NCI-H524 treated with DMSO at 0.1 percent for 48 hours (cell line): Measurements from ENCODE around the gene PRUNE1.

Experiments
- DNase-seq: peaks from one replicate; lab custom pipeline; 2025; lab: John Stamatoyannopoulos, UW

PRUNE1 gene

DNA sequence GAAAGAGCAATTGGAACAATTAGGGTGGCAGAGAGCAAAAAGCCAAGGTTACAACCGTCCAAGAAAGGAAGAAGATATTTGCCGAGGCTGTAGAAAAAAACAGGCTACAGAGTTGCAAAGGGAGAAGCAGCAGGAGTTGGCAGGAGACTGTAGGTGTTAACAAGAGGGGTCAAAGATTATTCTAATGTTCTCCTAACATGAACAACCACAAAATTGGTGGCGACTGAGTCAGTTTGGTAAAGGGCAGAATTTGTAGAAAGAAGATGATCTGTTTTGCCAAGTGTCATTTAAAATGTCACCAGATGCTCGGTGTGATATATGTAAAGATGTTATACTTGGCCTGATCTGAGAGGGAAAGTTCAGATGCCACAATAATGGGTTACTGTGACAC lies 401 bp upstream of the PRUNE1 start:
- no peak for DNase-seq

DNA sequence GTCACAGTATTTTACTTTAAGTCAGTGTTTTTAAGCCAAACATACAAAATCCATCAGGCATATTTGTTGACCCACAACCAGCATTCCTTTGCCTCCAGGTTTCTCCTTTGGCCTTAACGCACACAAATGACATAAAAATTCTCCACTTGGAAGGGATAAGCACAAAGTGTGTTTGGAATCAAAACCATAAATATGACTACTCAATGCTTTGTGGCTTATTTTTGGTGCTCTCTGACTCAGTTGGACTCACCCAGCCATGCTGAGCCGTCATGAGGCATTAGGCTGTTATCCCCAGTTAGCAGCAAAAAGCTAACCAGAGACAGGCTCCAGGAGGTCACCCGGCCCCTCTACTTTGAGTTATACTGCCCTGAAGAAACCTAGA lies 948 bp downstream of the PRUNE1 start:
- no peak for DNase-seq

DNA sequence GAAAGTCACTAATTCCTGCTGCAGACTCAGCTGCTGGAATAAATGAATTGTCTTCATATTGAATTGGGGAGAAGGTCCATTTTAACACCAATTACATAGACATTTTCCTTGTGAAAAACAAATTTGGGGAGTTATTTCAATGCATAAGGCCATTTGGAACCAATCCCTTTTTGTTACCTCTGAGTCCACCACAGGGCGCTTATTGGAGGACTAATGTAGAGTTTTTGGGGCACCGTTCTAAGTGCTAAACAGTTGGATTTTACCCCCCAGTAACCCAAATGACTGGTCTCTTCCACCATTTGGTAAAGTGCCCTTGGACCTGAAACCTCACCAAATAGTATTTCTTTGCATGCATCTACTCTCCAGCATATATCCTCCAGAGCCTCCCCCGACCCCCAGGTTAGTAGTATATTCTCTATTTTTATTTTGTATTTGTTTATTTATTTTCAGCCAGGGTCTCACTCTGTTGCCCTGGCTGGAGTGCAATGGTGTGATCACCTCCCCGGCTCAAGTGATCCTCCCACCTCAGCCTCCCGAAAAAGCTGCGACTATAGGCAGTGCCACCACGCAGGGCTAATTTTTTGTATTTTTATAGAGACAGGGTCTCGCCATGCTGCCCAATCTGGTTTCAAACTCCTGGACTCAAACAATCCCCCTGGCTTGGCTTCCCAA lies 1.6 kb downstream of the PRUNE1 start:
- DNase-seq, result no peak

DNA sequence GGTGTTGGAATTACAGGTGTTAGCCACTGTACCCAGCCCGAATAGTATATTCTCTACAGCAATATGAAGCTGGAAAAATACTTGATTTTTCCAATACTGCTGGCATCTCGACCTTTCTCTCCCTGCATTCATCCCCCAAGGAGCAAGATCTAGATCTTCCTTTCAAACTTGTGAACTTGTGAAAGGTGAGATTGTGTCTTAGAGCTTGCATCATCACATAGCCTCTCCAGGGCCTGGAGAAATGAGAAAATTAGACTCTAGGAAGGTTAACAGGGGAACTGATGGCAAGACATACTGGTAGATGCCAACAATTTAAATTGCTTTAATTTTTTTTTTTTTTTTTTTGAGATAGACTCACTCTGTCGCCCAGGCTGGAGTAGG lies 2.1 kb downstream of the PRUNE1 start:
- no peak for DNase-seq

DNA sequence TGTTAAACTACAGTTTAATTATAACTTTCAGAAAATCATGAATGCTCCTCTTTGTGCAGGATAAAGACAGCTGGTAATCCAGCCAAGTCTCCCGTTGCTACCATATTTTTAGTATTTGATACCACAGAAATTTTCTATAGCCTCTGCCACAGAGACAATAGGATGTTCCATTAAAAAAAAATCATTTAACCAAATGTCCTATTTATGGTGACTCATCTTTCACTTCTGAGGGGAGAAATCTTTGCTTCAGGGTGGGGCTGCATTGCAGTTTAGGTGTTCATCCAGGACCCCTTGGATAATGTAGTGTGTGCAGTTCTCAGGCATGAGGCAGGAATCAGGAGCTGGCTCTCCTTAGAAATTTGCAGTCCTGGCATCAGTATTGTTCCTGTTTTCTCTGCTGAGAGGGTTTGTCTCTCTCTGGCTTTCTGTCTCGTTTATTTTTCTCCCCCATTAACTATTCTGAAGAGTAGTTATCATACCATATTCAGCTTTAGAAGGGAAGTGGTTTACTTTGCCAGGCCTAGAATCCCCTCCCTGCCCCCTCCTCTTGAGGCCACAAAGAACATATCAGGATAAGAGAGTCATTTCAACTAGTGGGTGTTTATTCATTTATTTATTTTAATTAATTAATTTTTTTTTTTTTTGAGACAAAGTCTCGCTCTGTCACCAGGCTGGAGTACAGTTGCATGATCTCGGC lies 3.1 kb downstream of the PRUNE1 start:
- no peak for DNase-seq

DNA sequence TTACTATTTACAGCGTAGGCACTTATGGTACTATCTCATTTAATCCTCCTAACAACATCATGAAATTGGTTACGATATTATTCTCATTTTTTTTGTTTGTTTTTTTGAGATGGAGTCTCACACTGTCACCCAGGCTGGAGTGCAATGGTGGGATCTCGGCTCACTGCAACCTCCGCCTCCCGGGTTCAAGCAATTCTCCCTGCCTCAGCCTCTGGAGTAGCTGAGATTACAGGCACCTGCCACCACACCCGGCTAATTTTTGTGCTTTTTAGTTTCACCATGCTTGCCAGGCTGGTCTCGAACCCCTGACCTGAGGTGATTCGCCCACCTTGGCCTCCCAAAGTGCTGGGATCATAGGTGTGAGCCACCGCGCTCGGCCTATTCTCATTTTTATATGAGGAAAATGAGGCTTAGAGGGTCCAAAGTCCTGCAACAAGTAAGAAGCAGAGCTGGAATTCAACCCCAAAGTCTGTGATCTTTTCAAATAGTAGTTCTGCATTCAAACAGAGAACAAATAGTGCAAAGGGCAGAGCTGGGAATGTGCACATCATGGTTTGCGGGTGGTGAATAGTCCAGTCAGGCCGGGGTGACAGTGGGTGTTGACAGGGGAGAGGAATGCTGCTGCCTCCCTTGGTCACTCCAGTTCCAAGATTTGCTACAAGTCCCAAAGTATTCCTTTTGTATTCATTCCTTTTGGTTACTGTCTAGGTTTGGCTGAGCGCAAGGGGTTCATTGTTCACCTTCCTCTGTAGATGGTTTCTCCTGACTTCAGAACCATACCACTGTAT lies 4.6 kb downstream of the PRUNE1 start:
- DNase-seq, result no peak

DNA sequence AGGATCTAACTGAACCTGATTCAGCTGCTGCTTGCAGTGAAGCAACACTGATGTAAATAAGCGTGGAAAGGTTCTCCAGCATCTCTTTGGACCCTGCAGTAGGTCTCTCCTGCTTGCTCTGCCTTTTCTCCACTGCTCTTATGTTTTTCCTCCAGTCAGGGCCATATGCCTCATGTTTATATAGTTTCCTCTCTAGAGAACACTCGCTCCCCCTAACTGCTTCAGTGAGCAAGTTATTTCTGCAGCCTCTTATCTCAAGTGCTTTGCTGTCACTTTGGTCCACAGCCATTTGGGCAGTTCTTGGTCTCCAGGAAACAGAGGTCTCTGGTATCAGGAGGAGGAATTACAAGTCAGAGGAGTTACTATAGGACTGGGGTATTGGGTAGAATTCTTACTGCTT lies 5.3 kb downstream of the PRUNE1 start:
- peak; percentile 42 for DNase-seq

DNA sequence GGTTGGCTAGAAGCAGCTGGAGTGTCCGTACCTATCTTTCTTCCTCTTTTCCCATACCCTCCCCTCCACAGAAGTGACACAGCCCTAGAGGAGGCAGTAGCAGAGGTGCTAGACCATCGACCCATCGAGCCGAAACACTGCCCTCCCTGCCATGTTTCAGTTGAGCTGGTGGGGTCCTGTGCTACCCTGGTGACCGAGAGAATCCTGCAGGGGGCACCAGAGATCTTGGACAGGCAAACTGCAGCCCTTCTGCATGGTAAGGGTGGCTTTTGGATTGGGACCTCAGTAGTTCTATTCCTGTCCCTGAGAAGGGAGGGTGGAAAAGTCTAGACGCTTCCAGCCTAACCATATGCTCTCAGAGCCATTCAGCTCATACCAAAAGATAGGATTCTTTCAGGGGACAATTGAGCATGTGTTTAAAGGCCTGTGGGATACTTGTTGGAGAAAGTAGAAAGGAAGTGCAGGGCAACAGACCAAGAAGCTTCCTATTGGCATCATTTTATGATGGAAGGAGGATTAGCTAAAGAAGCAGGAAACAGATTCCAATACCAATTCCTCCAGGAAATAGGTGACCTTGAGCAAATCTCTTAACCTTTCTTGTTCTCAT lies 16.4 kb downstream of the PRUNE1 start:
- no peak for DNase-seq

DNA sequence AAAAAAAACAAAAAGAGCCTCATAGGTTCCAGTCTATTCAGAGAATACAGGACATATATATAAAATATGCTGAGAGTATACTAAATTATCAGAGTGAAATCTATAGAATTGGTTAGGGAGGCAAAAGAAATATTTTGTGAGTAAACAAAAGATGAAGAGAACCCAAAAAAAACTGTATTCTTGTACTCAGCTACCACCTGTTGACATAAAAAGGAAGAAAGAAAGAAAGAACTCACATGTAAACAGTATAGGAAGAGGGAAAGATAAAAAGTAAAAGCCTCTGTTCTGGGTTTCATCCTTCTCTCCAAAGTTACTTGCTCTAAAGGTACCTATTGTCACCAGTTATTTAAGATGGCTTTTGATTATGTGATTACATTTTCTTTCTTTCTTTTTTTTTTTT lies 18.2 kb downstream of the PRUNE1 start:
- DNase-seq, result no peak

DNA sequence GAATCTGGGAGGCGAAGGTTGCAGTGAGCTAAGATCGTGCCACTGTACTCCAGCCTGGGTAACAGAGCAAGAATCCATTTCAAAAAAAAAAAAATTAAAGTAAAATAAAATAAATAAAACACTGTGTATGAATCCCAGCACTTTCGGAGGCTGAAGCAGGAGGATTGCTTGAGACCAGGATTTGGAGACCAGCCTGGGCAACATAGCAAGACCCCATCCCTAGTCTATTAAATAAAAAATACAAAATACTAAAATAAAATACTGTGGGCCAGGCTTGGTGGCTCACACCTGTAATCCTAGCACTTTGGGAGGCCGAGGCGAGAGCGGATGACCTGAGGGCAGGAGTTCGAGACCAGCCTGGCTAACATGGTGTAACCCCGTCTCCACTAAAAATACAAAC lies 23.9 kb downstream of the PRUNE1 start:
- DNase-seq, result no peak

DNA sequence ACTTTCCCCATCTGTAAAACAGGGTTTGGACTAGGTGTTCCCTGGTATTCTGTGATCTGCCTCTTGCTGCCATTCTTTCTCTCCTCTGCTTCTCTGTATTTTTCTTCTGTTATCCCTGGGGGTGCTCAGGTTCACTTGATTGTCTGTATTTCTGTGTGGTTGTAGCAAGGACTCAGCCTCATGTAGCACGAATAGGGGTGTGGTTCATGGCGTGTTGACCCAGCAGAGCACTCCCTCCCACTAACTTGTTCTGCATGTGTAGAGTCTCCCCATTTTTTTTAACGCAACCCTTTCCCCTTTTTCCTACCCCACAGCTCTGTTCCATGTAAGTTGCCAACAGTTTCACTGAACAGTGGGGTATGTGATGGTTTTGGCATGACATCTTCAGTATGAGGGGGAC lies 26.9 kb downstream of the PRUNE1 start:
- no peak for DNase-seq

DNA sequence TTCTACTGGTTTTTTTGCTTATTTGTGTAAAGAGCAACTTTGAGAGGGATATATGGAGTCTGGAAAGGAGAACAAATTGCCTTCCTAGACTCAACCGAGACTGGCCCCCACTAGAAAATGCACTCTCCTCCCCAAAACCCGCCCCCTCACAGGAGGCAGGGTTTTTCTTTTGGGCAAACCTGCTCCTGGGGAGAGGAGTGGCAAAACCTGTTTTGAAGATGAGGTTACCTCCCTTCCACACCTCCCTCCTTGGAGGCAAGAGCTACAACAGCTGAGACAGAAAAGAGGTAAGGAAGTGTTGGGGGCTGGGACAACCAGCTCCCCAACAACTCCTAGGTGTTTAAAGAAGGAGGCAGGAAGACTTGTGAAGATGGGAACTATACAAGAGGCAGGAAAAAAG lies 28.1 kb downstream of the PRUNE1 start, which contains the start of gene BNIPL:
TSS of gene BNIPL (plus strand) at position 231 of the 400 bp plus-strand sequence. CDS start at position 371, 140 bp downstream.
- no peak for DNase-seq

DNA sequence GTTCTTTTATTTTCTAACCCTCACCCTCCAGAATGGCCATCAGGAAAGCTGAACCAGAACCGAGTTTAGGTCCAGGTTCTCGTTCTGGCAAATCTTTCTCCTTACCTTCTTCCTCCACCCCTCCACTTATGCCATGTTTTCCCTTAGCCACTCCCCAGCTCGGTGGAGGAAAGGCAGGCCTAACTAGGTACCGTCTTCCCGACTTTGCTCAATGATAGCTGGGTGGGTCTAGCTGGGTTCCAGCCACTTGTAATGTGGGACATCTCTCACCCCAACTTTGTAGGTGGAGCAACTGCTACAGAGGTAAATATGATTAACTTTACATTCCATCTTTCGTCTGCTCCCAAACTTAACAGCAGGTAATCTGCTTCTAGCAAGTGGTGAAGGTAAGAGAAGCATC lies 28.8 kb downstream of the PRUNE1 start:
- no peak for DNase-seq

DNA sequence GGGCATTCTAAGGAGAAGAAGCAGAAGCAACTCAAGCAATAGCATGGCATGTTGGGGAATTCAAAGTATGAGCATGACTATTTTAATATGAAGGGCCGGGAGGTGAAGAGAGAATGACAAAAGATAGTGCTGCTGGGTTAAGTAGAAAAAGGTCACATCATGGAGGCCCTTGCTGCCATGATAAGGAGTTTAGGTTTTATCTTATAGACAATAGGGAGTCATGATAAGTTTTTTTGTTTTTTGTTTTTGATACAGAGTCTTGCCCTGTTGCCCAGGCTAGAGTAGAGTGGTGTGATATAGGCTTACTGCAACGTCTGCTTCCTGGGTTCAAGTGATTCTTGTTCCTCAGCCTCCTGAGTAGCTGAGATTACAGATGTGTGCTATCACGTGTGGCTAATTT lies 31.3 kb downstream of the PRUNE1 start:
- no peak for DNase-seq

DNA sequence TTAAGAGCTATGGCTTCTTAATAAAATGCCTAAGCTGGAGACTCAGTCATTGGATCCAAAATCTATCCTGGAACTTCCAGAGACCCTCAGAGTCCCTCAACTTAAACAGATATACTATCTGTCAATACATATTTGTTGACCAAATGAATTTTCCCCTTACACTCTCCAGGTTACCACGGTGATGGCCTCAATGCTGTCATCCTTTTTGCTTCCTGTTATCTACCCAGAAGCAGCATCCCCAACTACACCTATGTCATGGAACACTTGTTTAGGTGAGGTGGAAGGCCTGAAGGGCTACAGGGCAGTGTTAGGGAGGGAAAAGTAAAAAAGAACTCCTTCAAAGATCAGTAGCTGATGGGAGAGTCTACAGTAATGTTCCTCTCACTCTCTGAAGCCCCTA lies 34.9 kb downstream of the PRUNE1 start:
- DNase-seq, result no peak

DNA sequence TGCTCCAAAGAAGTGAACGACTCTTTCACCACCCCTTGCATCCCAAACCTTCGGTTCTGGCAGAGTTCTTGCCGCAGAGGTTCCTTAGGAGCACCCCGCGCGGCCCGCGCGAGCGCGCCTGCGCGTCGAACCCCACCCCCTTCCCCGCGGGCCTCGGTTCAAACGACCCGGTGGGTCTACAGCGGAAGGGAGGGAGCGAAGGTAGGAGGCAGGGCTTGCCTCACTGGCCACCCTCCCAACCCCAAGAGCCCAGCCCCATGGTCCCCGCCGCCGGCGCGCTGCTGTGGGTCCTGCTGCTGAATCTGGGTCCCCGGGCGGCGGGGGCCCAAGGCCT lies 39.3 kb downstream of the PRUNE1 start, which contains the start of gene C1orf56:
TSS of gene C1orf56 (plus strand) at position 161 of the 334 bp plus-strand sequence. CDS start at position 258, 97 bp downstream.
- no peak for DNase-seq

DNA sequence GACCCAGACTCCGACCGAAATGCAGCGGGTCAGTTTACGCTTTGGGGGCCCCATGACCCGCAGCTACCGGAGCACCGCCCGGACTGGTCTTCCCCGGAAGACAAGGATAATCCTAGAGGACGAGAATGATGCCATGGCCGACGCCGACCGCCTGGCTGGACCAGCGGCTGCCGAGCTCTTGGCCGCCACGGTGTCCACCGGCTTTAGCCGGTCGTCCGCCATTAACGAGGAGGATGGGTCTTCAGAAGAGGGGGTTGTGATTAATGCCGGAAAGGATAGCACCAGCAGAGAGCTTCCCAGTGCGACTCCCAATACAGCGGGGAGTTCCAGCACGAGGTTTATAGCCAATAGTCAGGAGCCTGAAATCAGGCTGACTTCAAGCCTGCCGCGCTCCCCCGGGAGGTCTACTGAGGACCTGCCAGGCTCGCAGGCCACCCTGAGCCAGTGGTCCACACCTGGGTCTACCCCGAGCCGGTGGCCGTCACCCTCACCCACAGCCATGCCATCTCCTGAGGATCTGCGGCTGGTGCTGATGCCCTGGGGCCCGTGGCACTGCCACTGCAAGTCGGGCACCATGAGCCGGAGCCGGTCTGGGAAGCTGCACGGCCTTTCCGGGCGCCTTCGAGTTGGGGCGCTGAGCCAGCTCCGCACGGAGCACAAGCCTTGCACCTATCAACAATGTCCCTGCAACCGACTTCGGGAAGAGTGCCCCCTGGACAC lies 39.8 kb downstream of the PRUNE1 start:
- no peak for DNase-seq

DNA sequence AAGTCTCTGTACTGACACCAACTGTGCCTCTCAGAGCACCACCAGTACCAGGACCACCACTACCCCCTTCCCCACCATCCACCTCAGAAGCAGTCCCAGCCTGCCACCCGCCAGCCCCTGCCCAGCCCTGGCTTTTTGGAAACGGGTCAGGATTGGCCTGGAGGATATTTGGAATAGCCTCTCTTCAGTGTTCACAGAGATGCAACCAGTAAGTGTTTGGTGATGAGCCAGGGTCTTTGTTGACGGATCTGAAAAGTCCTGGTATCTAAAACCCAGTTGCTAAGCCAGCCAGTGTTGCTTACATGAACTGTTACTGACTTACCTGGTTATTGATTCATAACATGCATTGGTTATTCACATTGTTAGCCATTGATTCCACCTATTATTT lies 40.4 kb downstream of the PRUNE1 start:
- DNase-seq, result peak; percentile 18

DNA sequence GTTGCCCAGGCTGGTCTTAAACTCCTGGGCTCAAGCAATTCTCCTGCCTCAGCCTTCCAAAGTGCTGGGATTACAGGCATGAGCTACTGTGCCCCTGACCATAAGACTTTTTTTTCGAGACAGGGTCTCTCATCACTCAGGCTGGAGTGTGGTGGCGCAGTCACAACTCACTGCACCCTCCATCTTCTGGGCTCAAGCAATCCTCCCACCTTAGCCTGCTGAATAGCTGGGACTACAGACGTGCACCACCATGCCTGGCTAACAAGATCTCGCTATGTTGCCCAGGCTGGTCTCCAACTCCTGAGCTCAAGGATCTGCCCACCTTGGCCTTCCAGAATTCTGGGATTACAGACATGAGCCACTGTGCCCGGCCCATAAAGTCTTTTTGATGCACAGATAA lies 41.2 kb downstream of the PRUNE1 start:
- no peak for DNase-seq

DNA sequence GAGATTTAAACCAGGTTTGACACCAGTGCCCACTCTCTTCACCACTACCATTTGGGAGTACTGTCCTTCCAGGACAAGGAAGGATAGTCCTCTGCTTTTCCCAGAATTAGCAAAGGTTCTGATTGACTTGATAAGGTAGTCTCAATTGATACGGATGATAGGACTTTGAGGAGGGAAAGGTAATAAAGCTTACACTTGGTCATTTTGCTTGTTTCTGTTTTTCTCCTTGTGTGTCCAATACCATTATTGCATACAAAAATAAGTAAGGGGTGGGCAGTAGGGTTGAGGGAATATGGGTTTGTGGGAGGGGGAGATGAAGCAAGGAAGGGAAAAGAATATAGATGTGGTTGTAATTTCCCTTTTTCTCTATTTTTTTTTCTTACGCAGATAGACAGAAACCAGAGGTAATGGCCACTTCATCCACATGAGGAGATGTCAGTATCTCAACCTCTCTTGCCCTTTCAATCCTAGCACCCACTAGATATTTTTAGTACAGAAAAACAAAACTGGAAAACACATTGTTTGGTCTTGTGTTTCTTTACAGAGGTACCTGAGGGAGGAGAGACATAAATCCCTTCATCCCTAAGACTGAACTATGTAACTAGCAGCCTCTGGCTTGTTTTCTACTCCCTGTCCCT lies 41.9 kb downstream of the PRUNE1 start:
- no peak for DNase-seq

DNA sequence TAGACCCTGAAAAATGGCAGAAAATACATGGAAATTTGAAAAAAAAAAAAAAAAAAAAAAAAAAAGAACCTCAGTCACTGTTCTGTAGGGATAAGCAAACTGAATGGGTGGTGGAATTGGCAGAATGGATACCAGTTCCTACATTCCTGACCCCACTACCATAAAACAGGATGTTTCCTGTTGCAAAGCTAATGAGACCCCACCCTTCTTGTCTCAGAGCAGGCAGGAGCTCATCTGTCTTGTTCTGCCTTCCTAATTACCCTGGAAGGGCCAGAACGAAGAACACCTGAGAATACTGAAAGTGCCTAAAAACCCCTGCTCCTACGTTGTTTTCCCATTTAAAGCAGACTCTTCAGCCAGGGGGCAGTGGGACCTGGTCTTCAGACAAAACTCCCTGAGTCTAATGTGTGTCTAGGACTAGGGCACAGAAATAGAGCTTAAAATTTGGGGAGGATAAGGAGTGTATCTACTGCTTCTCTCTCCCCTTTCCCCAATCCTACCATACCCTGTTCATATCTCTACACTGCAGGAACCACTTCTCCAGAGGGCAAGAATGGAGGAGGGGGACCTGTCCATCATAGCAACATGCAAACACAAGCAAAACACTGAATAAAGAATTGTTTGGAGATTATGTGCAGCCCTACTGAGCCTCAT lies 43.2 kb downstream of the PRUNE1 start:
- no peak for DNase-seq
